HEK293 (cell line): Measurements from ENCODE around the gene OR9A2.

Experiments used
- TCF7L2 ChIP-seq: IDR thresholded peaks from 2 replicates; pipeline ENCODE4 v1.6.1; 2011; ENCODE audit warnings: low read depth, mild to moderate bottlenecking, inconsistent platforms, low read length, moderate library complexity, borderline replicate concordance
- ZBTB21 ChIP-seq: fragments of 450-650 bp; formaldehyde crosslinking; IDR thresholded peaks from 2 replicates; pipeline ENCODE4 v1.5.1; 2017; ENCODE audit warnings: missing biosample characterization, missing genetic modification characterization
- ZNF10 ChIP-seq: fragments of 450-650 bp; formaldehyde crosslinking; IDR thresholded peaks from 2 replicates; pipeline ENCODE4 v1.5.1; 2017; ENCODE audit warnings: missing biosample characterization, missing genetic modification characterization
- ZNF24 ChIP-seq: fragments of 450-650 bp; formaldehyde crosslinking; IDR thresholded peaks from 2 replicates; pipeline ENCODE4 v1.5.1; 2016; ENCODE audit warnings: missing biosample characterization, missing genetic modification characterization
- ZNF274 ChIP-seq, 2 experiments: fragments of 200-500 bp in 1 of 2; fragments of 450-650 bp in 1 of 2; sonication (Bioruptor generic) in 1 of 2; formaldehyde crosslinking in 1 of 2; IDR thresholded peaks; 2 replicates each; pipeline versions ENCODE4 v1.5.1 to v1.6.1; 2014 to 2016; ENCODE audit warnings: borderline replicate concordance in 1 of 2, inconsistent platforms in 1 of 2, low read length in 1 of 2, missing biosample characterization in 1 of 2, missing genetic modification characterization in 1 of 2
- ZNF530 ChIP-seq: fragments of 450-650 bp; formaldehyde crosslinking; IDR thresholded peaks from 2 replicates; pipeline ENCODE4 v1.5.1; 2016; ENCODE audit warnings: low read depth, missing biosample characterization, missing genetic modification characterization
- ZNF544 ChIP-seq: fragments of 450-650 bp; formaldehyde crosslinking; IDR thresholded peaks from 2 replicates; pipeline ENCODE4 v1.5.0; 2017; ENCODE audit warnings: missing biosample characterization, missing genetic modification characterization
- ZNF555 ChIP-seq: fragments of 450-650 bp; formaldehyde crosslinking; conservative IDR thresholded peaks from 2 replicates; pipeline ENCODE4 v1.5.1; 2017; ENCODE audit warnings: missing biosample characterization, mild to moderate bottlenecking, missing genetic modification characterization, inconsistent platforms
- TF ChIP-seq, protein P1 (sequence below): fragments of 450-650 bp; formaldehyde crosslinking; IDR thresholded peaks from 2 replicates; pipeline ENCODE4 v1.5.1; 2016; ENCODE audit warnings: missing biosample characterization, missing genetic modification characterization
- TF ChIP-seq, protein P2 (sequence below): fragments of 450-650 bp; formaldehyde crosslinking; IDR thresholded peaks from 2 replicates; pipeline ENCODE4 v1.5.1; 2017; ENCODE audit warnings: missing biosample characterization, missing genetic modification characterization
- TF ChIP-seq, protein P3 (sequence below): fragments of 450-650 bp; formaldehyde crosslinking; IDR thresholded peaks from 2 replicates; pipeline ENCODE4 v1.5.1; 2016; ENCODE audit warnings: missing biosample characterization, missing genetic modification characterization
- TF ChIP-seq, protein P4 (sequence below): fragments of 450-650 bp; formaldehyde crosslinking; IDR thresholded peaks from 2 replicates; pipeline ENCODE4 v1.5.1; 2016; ENCODE audit warnings: missing biosample characterization, missing genetic modification characterization
- TF ChIP-seq, protein P5 (sequence below): fragments of 450-650 bp; formaldehyde crosslinking; IDR thresholded peaks from 2 replicates; pipeline ENCODE4 v1.5.1; 2016; ENCODE audit warnings: missing biosample characterization, missing genetic modification characterization, low read depth
- TF ChIP-seq, protein P6 (sequence below): fragments of 450-650 bp; formaldehyde crosslinking; IDR thresholded peaks from 2 replicates; pipeline ENCODE4 v1.5.1; 2016; ENCODE audit warnings: missing biosample characterization, missing genetic modification characterization

DNA sequence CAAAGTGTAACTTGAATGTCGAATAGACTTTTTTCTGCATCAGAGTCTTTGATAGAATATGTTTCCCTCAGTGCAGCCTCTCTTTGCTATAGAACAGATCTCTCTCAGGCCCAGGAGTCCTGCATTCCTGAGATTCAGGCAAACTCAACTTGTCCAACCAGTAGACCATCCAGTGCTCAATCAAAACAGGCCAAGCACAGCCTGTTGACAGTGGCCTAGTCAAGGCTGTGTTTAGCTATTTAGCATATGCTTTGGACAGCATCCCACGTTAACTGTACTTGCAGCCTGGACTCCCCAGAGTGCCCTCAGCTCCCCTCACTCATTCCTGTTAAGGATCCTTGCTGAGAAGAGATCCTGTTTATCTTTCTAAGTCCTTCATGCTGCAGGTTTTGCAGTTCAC lies 41.5 kb upstream of the OR9A2 start:
- no peak for TF ChIP-seq ZNF24 (tag by site-specific recombination)
- TF ChIP-seq, protein P1, sequence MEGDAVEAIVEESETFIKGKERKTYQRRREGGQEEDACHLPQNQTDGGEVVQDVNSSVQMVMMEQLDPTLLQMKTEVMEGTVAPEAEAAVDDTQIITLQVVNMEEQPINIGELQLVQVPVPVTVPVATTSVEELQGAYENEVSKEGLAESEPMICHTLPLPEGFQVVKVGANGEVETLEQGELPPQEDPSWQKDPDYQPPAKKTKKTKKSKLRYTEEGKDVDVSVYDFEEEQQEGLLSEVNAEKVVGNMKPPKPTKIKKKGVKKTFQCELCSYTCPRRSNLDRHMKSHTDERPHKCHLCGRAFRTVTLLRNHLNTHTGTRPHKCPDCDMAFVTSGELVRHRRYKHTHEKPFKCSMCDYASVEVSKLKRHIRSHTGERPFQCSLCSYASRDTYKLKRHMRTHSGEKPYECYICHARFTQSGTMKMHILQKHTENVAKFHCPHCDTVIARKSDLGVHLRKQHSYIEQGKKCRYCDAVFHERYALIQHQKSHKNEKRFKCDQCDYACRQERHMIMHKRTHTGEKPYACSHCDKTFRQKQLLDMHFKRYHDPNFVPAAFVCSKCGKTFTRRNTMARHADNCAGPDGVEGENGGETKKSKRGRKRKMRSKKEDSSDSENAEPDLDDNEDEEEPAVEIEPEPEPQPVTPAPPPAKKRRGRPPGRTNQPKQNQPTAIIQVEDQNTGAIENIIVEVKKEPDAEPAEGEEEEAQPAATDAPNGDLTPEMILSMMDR (tag by site-specific recombination): no peak
- TF ChIP-seq, protein P2, sequence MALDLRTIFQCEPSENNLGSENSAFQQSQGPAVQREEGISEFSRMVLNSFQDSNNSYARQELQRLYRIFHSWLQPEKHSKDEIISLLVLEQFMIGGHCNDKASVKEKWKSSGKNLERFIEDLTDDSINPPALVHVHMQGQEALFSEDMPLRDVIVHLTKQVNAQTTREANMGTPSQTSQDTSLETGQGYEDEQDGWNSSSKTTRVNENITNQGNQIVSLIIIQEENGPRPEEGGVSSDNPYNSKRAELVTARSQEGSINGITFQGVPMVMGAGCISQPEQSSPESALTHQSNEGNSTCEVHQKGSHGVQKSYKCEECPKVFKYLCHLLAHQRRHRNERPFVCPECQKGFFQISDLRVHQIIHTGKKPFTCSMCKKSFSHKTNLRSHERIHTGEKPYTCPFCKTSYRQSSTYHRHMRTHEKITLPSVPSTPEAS (tag by site-specific recombination): no peak
- TF ChIP-seq TCF7L2: no peak
- no peak for TF ChIP-seq ZNF530 (tag by site-specific recombination)
- no peak for TF ChIP-seq ZNF555 (tag by site-specific recombination)
- TF ChIP-seq, protein P3, sequence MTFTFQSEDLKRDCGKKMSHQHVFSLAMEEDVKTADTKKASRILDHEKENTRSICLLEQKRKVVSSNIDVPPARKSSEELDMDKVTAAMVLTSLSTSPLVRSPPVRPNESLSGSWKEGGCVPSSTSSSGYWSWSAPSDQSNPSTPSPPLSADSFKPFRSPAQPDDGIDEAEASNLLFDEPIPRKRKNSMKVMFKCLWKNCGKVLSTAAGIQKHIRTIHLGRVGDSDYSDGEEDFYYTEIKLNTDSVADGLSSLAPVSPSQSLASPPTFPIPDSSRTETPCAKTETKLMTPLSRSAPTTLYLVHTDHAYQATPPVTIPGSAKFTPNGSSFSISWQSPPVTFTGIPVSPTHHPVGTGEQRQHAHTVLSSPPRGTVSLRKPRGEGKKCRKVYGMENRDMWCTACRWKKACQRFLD: no peak
- TF ChIP-seq ZNF10 (tag by site-specific recombination): no peak
- TF ChIP-seq ZNF544 (tag by site-specific recombination): no peak
- TF ChIP-seq, protein P4, sequence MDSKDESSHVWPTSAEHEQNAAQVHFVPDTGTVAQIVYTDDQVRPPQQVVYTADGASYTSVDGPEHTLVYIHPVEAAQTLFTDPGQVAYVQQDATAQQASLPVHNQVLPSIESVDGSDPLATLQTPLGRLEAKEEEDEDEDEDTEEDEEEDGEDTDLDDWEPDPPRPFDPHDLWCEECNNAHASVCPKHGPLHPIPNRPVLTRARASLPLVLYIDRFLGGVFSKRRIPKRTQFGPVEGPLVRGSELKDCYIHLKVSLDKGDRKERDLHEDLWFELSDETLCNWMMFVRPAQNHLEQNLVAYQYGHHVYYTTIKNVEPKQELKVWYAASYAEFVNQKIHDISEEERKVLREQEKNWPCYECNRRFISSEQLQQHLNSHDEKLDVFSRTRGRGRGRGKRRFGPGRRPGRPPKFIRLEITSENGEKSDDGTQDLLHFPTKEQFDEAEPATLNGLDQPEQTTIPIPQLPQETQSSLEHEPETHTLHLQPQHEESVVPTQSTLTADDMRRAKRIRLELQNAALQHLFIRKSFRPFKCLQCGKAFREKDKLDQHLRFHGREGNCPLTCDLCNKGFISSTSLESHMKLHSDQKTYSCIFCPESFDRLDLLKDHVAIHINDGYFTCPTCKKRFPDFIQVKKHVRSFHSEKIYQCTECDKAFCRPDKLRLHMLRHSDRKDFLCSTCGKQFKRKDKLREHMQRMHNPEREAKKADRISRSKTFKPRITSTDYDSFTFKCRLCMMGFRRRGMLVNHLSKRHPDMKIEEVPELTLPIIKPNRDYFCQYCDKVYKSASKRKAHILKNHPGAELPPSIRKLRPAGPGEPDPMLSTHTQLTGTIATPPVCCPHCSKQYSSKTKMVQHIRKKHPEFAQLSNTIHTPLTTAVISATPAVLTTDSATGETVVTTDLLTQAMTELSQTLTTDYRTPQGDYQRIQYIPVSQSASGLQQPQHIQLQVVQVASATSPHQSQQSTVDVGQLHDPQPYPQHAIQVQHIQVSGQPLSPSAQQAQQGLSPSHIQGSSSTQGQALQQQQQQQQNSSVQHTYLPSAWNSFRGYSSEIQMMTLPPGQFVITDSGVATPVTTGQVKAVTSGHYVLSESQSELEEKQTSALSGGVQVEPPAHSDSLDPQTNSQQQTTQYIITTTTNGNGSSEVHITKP: no peak
- TF ChIP-seq, protein P5, sequence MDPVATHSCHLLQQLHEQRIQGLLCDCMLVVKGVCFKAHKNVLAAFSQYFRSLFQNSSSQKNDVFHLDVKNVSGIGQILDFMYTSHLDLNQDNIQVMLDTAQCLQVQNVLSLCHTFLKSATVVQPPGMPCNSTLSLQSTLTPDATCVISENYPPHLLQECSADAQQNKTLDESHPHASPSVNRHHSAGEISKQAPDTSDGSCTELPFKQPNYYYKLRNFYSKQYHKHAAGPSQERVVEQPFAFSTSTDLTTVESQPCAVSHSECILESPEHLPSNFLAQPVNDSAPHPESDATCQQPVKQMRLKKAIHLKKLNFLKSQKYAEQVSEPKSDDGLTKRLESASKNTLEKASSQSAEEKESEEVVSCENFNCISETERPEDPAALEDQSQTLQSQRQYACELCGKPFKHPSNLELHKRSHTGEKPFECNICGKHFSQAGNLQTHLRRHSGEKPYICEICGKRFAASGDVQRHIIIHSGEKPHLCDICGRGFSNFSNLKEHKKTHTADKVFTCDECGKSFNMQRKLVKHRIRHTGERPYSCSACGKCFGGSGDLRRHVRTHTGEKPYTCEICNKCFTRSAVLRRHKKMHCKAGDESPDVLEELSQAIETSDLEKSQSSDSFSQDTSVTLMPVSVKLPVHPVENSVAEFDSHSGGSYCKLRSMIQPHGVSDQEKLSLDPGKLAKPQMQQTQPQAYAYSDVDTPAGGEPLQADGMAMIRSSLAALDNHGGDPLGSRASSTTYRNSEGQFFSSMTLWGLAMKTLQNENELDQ (tag by site-specific recombination): no peak
- no peak for TF ChIP-seq ZNF274 (IDR thresholded peaks at IDR 0.05; ENCODE audit: low read length)
- no peak for TF ChIP-seq ZNF274 (tag by site-specific recombination; IDR thresholded peaks at IDR 0.05; ENCODE audit: borderline replicate concordance)
- TF ChIP-seq, protein P6, sequence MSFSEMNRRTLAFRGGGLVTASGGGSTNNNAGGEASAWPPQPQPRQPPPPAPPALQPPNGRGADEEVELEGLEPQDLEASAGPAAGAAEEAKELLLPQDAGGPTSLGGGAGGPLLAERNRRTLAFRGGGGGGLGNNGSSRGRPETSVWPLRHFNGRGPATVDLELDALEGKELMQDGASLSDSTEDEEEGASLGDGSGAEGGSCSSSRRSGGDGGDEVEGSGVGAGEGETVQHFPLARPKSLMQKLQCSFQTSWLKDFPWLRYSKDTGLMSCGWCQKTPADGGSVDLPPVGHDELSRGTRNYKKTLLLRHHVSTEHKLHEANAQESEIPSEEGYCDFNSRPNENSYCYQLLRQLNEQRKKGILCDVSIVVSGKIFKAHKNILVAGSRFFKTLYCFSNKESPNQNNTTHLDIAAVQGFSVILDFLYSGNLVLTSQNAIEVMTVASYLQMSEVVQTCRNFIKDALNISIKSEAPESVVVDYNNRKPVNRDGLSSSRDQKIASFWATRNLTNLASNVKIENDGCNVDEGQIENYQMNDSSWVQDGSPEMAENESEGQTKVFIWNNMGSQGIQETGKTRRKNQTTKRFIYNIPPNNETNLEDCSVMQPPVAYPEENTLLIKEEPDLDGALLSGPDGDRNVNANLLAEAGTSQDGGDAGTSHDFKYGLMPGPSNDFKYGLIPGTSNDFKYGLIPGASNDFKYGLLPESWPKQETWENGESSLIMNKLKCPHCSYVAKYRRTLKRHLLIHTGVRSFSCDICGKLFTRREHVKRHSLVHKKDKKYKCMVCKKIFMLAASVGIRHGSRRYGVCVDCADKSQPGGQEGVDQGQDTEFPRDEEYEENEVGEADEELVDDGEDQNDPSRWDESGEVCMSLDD (tag by site-specific recombination): no peak
- no peak for TF ChIP-seq ZBTB21 (tag by site-specific recombination)
